Activated CD4-positive, alpha-beta T cell treated with anti-CD3 and anti-CD28 coated beads for 36 hours (primary cell): ENCODE measurements around the gene TNFSF18. TPM values are rescaled to one million over a fixed set of nuclear protein-coding genes. Genes with fewer than 3 reads are reported as not detected.

Experiments
- ATAC-seq: fragments of 200-7000 bp; cut with Tn5 transposase; one replicate; pipeline ENCODE4 v1.10.0; 2021; ENCODE audit warnings: mild to moderate bottlenecking, moderate library complexity
- CTCF ChIA-PET: fragments of 350-600 bp; sonication (Branson Sonifier 250); formaldehyde crosslinking; loops from one replicate; lab custom pipeline; 2021; ENCODE audit warnings: antibody characterized with exemption; lab: Charles Lee
- POLR2A ChIA-PET: fragments of 350-600 bp; sonication (Branson Sonifier 250); formaldehyde crosslinking; loops from one replicate; lab custom pipeline; 2021; ENCODE audit warnings: antibody characterized with exemption, inconsistent platforms; lab: Charles Lee
- DNase-seq: peaks from one replicate; pipeline ENCODE4 v3.0.0-alpha.2; 2020
- H3K27ac Mint-ChIP-seq: one replicate; pipeline ENCODE4 v1.8.0; 2021; ENCODE audit warnings: mixed read lengths
- H3K27me3 Mint-ChIP-seq: one replicate; pipeline ENCODE4 v1.8.0; 2021; ENCODE audit warnings: mixed read lengths
- H3K36me3 Mint-ChIP-seq: one replicate; pipeline ENCODE4 v1.8.0; 2021; ENCODE audit warnings: low read depth, mixed read lengths
- H3K4me1 Mint-ChIP-seq: one replicate; pipeline ENCODE4 v1.8.0; 2021; ENCODE audit warnings: mixed read lengths
- H3K4me3 Mint-ChIP-seq: one replicate; pipeline ENCODE4 v1.8.0; 2021; ENCODE audit warnings: mild to moderate bottlenecking, moderate library complexity, mixed read lengths
- H3K9me3 Mint-ChIP-seq: one replicate; pipeline ENCODE4 v1.8.0; 2021; ENCODE audit warnings: low read depth, mixed read lengths
- intact Hi-C, 2 experiments: fragments of 100-400 bp; cut with DNase I in 1 of 2; cut with micrococcal nuclease in 1 of 2; formaldehyde crosslinking; loops; one replicate each; pipeline versions ENCODE4 v1.14.2 to v1.15.1; 2022 to 2024; cut with DNase I, micrococcal nuclease
- total RNA-seq, 2 experiments: library from RNA; stranded (reverse); gene quantifications; one replicate each; pipeline ENCODE4 v1.2.3, GENCODE V29; 2021

TNFSF18 gene
- total RNA-seq, 2 experiments from 2014 or later, result not detected

DNA sequence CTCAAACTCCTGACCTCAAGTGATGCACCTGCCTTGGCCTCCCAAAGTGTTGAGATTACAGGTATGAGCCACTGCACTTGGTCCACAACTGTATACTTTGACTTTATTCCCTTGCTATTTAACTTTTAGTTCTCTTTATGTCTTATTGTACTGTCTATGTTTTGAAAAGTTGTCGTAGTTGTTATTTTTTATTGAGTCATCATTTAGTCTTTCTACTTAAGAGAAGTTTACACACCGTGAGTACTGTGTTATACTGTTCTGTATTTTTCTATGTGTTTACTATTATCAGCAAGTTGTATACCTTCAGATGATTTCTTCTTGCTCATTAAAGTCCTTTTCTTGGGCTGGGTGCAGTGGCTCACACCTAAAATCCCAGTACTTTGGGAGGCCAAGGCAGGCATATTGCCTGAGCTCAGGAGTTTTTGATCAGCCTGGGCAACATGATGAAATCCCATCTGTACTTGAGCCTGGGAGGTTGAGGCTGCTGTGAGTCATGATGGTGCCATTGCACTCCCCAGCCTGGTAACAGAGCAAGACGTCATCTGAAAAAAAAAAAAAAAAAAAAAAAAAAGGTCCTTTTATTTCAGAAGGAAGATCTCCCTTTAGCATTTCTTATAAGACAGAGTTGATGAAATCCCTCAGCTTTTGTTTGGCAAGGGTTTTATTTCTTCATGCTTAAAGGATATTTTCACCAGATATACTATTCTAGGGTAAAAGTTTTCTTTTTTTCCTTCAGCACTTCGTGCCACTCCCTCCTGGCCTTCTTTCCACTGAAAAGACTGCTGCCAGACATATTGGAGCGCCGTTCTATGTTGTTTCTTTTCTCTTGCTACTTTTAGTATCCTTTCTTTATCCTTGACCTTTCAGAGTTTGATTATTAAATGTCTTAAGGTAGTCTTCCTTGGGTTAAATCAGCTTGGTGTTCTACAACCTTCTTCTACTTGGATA, 47.6 kb downstream of the TNFSF18 start:
- Mint-ChIP-seq H3K9me3 (peaks cover 7% of the 10 kb centered on the region), H3K27ac (no peak overlapping the region), H3K4me1 (peaks cover 7% of the 10 kb centered on the region), H3K27me3 (no peaks in the 10 kb centered on the region), H3K4me3 (no peak overlapping the region), H3K36me3 (no peaks in the 10 kb centered on the region)
- ATAC-seq (no peak), DNase-seq (no peak)
- CTCF ChIA-PET, result interaction anchor here (0.6 kb wide), 2 partner anchors 17 to 1134 kb away, joined by 3 read pairs; no protein-coding TSS in a partner anchor
- POLR2A ChIA-PET, result interaction anchor here (0.7 kb wide), 1 partner anchor 12 kb away, joined by 3 read pairs; no protein-coding TSS in a partner anchor
- intact Hi-C loops, result no loop called here

DNA sequence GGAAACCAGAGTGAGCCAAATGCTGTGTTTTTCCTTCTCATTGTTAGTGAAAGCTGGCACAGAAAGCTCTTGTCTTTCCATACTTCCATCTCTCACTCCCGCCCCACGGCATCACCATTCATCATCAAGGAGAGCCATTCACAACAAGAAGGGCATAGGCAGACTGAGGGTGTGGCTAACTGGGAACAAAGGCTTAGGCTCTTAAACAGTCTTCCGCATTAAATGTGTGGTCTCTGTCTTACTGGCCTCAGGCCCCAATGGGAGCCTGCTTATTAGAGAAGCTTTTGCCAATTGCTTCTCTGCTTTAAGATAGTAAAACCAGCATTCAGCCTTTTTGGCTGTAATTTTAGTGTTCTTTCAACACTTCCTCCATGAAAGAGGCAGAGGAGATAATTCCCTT, 51.4 kb downstream of the TNFSF18 start:
- POLR2A ChIA-PET, result no interaction called here
- no peak for ATAC-seq
- H3K27ac Mint-ChIP-seq, result no peak overlapping the region
- CTCF ChIA-PET, result interaction anchor here (1.4 kb wide), 1 partner anchor 111 kb away, joined by 4 read pairs; no protein-coding TSS in a partner anchor
- H3K4me1 Mint-ChIP-seq, result no peaks in the 10 kb centered on the region
- no peaks in the 10 kb centered on the region for H3K27me3 Mint-ChIP-seq
- no peak for DNase-seq
- no peak overlapping the region for H3K4me3 Mint-ChIP-seq
- H3K36me3 Mint-ChIP-seq, result no peaks in the 10 kb centered on the region
- peaks cover 12% of the 10 kb centered on the region for H3K9me3 Mint-ChIP-seq
- intact Hi-C loops, result no loop called here

DNA sequence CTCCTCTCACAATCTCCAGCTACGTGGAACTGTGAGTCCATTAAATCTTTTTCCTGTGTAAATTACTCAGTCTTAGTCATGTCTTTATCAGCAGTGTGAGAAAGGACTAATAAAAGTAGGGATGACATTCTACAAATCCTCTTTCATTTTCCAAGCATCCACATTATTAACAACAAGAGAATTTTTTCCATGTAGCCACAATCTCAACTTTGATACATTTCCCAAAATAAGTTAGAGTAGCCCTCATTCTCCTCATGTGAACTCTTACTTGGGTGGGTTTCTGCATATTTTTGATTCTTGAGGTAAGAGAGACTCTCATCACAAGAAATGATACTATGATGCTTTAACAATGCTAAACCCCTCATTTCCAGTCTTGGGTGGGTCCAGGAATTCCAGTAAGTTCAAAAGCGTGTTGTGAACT, 52.8 kb downstream of the TNFSF18 start:
- no peaks in the 10 kb centered on the region for H3K27me3 Mint-ChIP-seq
- no peak for ATAC-seq
- H3K4me1 Mint-ChIP-seq, result no peaks in the 10 kb centered on the region
- no peak overlapping the region for H3K27ac Mint-ChIP-seq
- H3K4me3 Mint-ChIP-seq, result no peak overlapping the region
- ChIA-PET POLR2A (no interaction called here), CTCF (interaction anchor here (1.1 to 1.4 kb wide), 2 partner anchors 41 to 110 kb away, joined by 4 read pairs; no protein-coding TSS in a partner anchor)
- H3K9me3 Mint-ChIP-seq, result peaks cover 12% of the 10 kb centered on the region
- H3K36me3 Mint-ChIP-seq, result no peaks in the 10 kb centered on the region
- DNase-seq, result no peak
- intact Hi-C loops, result no loop called here

DNA sequence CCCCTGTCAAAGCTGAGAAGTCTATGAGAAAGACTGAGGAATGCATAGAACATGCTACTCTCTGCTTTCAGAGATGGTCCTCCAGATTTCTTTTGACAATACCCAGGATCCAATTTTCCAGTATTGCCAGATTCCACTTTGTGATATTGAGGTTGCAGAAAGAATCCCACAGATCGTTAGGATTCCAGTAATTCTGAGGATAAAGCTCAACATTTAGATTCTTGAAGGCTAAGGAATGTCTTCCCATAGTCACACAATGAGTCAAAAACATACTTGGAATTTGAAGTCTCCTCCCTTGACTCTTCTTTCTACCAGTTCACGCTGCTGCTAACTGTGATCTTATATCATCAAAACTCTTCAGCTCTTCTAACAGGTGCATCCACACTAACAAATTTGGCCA, 57.1 kb downstream of the TNFSF18 start:
- Mint-ChIP-seq H3K36me3 (no peaks in the 10 kb centered on the region), H3K27me3 (no peaks in the 10 kb centered on the region), H3K4me3 (no peak overlapping the region), H3K9me3 (peaks cover 5% of the 10 kb centered on the region), H3K27ac (no peak overlapping the region), H3K4me1 (no peaks in the 10 kb centered on the region)
- ATAC-seq (no peak), DNase-seq (no peak)
- ChIA-PET CTCF (no interaction called here), POLR2A (no interaction called here)
- intact Hi-C loops, result no loop called here

DNA sequence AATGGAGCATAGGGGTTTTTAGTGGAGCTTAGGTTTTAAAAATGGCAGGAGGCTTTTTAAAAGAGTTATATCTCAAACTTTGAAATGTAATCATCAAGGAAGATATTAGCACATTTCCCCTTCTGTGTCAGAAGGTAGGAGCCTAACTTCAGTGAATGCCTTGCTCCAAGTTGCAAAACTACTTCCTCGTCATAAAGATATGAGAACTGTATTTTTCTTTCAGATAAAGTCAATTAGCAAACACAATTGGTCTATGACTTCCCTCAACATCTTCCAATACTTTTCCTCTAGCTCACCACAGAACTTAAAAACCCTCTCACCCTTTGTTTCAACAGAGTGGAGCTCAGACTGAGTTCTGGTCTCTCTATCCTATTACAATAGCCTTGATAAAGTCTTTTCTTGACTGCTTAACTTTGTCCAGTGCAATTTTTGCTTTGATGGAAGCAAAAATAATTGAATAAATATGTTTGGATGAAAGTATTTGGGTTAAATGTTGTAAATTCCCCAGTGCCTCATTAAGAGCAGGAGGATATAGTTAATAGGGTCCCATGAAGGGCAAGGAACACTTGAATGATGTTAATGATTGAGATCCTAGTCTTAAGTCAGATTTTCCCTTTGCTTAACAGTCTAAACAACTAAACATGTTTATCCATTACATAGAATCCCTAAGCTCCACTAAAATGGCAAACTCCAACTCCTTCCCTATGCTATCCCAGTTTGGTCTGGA, 58.9 kb downstream of the TNFSF18 start:
- Mint-ChIP-seq H3K9me3 (peaks cover 2% of the 10 kb centered on the region), H3K27me3 (no peaks in the 10 kb centered on the region), H3K27ac (no peak overlapping the region), H3K36me3 (no peaks in the 10 kb centered on the region), H3K4me1 (no peaks in the 10 kb centered on the region), H3K4me3 (no peak overlapping the region)
- no peak for ATAC-seq
- CTCF ChIA-PET, result interaction anchor here (0.7 to 1.6 kb wide), 3 partner anchors 247 to 1080 kb away, joined by 4 to 5 read pairs (median 5); no protein-coding TSS in a partner anchor
- intact Hi-C loops, result no loop called here
- POLR2A ChIA-PET, result no interaction called here
- no peak for DNase-seq

DNA sequence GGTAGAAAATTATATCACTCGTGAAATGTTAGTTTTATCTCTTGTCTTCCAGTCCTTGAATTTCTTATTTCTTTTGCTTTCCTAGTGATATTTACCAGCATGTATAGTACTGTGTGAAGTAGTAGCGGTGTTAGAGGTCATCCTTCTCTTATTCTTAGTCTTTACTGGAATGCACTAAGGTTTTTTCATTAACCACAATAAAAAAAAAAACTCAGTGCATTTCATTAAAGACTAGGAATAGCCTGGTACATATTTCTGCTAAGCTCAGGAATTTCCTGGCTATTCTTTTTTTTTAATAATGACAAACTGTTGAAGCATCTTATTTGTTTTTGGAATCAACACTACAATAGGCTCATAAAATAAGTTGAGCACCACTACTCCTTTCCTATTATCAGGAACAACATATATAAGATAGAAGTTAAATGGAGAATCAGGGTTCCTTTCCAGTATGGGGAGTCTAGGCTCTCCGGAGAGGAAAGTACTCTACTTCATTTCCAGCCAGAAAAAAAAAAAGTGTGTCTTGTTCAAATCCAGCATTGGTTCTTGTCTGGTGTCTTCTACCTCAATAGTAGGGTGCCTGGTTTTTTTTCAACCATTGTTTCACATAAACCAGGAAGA, 60.0 kb downstream of the TNFSF18 start:
- H3K9me3 Mint-ChIP-seq, result peaks cover 2% of the 10 kb centered on the region
- no peak overlapping the region for H3K27ac Mint-ChIP-seq
- ChIA-PET CTCF (interaction anchor here (0.7 to 0.9 kb wide), 2 partner anchors 265 to 1079 kb away, joined by 4 to 5 read pairs; no protein-coding TSS in a partner anchor), POLR2A (no interaction called here)
- DNase-seq, result no peak
- no peak overlapping the region for H3K4me3 Mint-ChIP-seq
- intact Hi-C loops, result no loop called here
- H3K36me3 Mint-ChIP-seq, result no peaks in the 10 kb centered on the region
- no peak for ATAC-seq
- no peaks in the 10 kb centered on the region for H3K4me1 Mint-ChIP-seq
- no peaks in the 10 kb centered on the region for H3K27me3 Mint-ChIP-seq

Other genes starting within 250 kb of the TNFSF18 start
- under 1 TPM; 0.33 to 0.41 TPM for gene TNFSF4, start 156.4 kb upstream of the TNFSF18 start, total RNA-seq